Inferior parietal cortex (tissue), 1 donor: ENCODE results near the gene RRP8.

Experiments used
- DNase-seq: peaks from one replicate; pipeline ENCODE4 v3.0.0-alpha.2; 2016; ENCODE audit errors: extremely low spot score

RRP8 gene

GRCh38 chr11:6599881-6600390 is 3.5 kb downstream of the RRP8 start:
- no peak for DNase-seq

GRCh38 chr11:6599449-6599848 is 4.0 kb downstream of the RRP8 start:
- DNase-seq = no peak

DNA sequence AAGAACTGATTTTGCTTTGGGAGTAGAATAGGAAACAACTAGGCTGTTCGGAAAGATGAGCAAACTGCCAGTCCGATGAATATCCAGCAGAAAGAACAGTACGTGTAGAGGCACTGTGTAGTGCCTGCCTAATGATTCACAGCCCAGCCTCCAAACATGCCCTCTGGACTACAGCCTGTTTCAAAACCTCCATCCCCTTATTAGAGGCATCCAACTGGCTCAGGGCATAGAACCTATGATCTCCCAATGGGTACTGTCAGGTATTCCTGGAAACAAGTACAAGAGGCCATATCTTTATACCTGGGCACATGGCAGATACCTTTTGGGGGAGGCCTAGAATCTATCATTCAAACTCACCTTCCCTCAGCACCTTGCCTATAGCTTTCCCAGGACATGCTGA is 4.9 kb downstream of the RRP8 start:
- DNase-seq = no peak

DNA sequence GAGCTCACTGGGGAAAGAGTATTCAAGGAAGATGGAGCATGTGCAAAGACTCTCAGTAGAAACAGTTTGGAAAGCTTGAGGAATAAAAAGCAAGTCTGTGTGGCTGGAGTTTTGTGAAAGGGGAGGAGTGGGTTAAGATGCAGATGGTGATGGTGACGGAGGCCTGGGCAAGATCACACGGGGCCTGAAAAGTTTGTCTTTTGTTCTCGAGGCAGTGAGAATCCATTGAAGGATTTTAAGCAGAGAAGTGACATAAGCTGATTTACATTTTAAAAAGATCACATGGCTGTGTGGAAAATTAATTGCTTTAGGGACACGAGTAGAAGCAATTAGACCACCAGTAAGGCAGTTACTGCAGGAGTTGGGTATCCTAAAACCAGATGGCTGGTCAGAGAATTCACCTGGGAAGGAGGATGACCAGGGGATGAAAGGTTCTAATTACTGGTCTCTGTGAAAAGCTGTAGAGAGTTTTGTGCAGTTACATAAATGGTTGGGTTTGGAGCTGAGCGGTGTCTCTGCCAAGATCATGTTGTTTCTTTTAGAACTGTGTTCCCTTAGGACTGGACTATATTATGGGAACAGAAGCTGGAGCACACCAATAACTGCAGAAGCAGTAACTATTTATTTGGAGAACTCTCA is 7.1 kb downstream of the RRP8 start:
- peak; percentile 67 for DNase-seq

GRCh38 chr11:6594142-6594768 is 9.2 kb downstream of the RRP8 start:
- DNase-seq = no peak

- no peak for DNase-seq
Measured at GRCh38 chr11:6588018-6588417, 15.4 kb downstream of the RRP8 start.

- DNase-seq = no peak
Measured at GRCh38 chr11:6587360-6587953, 16.0 kb downstream of the RRP8 start.

DNA sequence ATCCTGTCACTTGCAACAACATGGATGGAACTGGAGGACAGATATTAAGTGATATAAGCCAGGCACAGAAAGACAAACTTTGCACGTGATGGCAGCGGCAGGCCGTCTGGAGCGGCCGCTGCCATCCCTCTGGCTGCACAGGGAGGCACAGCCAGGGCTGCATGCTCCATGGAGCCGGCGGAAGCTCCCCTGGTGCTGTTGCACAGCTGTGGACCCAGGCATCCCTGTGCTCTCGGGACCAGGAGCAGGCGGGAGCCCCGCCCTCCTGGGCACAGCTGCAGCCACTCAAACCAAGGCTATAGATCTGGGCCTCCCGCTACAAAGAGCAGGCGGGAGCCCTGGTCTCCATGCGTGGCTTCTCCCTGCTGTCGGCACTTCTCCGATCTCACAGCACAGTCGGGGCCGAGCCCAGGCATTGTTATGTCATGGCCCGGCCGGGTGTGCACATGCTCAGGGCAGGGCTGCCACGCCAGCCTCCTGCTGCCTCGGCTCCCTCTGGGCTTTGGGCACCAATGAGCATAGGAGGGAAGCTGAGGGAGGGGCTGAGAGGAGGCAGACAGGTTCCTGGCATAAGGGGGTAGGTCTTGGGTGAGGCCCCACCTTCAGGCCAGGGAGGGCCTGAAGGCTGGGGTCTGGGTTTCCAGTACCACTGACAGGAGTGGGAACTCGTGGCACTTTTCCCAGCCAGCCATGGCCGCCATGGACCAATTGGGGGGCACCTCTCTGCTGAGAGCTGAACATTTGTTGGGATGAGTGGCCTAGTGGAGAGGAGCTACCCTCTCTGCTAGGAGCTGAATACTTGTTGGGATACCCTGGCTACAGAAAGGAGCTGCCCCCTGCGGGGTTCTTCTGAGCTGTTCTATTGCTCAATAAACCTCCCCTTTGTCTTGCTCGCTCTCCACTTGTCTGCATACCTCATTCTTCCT is 16.7 kb downstream of the RRP8 start:
- DNase-seq = no peak

GRCh38 chr11:6584528-6584927 is 18.9 kb downstream of the RRP8 start:
- DNase-seq = no peak

- no peak for DNase-seq
Measured at GRCh38 chr11:6583584-6583983, 19.8 kb downstream of the RRP8 start.

GRCh38 chr11:6579681-6580080 is 23.7 kb downstream of the RRP8 start:
- no peak for DNase-seq

GRCh38 chr11:6578134-6578533 is 25.3 kb downstream of the RRP8 start:
- no peak for DNase-seq

DNA sequence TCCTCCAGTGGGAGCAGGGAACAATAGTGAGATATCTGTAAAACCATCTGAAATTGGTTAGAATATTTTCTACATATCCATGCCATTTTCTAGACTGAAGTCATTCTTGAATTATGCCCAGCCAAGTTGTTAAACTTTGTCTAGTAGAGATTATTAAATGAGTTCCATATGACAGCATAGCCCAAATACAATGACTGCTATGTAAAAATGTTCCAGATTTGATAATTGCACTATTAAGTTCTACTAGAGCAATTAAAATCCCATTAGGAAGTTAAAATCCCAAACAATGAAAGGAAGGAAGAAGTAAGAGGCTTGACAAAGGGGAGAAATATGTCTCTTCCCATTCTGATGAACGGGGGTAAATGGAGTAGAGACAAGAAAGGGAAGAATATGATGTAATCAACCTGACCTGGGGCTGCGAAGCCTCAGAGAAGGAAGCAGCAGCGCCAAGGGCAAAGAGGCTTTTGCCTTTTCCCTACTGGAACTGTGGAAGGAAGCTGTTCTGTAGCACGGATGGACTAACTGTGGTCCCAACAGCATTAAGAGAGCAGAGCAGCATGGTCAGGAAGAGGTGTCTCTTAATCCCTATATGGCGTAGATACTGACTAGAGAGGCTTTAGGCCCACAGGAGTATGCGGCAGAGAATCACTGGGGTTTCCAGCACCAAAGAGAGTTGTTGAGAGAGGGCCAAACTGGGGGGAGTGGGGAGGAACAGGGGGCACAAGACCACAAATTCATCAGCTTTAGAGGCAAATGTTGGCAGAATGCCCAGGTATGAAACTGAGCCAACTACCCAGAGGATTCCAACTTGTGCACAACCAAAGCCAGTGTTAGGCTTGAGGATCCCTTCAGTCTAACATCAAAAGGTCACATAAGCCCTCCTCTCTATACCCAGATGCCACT is 26.7 kb downstream of the RRP8 start:
- peak; percentile 91 for DNase-seq

DNA sequence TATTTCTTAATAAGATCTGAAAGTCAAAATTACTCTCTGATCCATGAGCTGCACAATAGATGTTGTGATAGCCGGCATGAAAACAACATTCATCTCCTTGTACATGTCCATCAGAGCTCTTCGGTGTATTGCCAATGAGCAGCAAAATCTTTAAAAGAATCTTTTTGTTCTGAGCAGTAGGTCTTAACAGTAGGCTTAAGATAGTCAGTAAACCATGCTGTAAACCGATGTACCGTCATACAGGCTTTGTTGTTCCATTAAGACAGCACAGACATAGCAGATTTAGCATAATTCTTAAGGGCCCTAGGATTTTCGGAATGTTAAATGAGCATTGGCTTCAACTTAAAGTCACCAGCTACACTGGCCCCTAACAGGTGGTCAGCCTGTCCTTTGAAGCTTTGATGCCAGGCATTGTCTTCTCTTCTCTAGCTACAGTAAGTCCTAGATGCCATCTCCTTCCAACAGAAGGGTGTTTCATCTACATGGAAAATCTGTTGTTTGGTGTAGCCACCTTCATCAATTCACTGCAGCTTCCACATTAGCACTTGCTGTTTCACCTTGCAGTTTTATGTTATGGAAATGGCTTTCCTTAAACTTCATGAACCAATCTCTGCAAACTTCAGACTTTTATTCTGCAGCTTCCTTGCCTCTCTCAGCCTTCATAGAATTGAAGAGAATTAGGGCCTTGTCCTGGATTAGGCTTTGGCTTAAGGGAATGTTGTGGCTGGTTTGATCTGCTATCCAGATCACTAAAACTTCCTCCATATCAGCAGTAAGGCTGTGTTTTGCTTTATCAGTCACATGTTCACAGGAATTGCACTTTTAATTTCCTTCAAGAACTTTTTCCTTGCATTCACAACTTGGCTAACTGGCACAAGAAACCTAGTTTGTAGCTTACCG is 28.4 kb downstream of the RRP8 start:
- no peak for DNase-seq

DNA sequence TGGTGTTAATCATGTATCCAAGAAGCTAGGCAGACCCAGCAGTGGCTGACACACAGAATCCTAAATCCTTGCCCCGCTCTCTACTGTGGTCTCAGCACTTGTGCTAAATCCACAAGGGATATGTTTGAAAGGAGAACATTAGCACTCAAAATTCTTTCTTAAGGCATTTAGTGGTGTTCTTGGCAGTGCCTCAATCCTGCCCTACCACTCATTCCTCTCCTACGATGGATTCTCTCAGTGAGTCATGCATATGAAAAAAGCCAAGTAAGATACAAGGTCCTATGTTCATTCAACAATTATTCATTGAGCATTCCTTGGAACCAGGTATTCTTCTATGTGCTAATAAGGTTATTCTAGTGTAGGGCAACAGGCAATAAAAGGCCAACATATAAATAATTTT is 31.2 kb downstream of the RRP8 start:
- no peak for DNase-seq

- DNase-seq = no peak
Measured at GRCh38 chr11:6571434-6572008, 31.9 kb downstream of the RRP8 start.

DNA sequence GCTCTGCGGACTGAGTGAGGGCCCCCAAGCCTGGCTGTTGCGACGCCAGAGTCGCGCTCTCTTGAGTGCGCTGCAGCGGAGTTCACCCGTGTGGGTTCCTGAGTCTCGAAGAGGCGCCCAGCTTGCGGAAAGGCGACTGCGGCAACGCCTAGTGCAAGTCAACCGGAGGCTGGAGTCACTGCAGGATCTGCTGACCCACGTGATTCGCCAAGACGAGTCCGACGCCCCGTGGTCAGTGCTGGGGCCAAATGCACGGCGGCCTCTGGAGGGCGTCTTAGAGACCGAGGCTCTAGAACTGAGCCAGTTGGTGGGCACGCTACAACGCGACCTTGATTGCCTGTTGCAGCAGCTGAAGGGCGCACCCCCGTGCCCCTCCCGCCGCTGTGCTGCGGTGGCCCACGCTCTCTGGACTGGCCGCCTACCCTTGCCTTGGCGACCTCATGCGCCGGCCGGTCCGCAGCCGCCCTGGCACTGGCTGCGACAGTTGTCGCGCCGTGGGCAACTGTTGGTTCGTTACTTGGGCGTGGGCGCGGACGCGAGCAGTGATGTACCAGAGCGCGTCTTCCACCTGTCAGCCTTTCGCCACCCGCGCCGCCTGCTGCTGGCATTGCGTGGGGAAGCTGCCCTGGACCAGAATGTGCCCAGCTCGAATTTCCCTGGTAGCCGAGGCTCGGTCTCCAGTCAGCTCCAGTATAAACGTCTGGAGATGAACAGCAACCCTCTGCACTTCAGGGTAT is 32.6 kb downstream of the RRP8 start:
- no peak for DNase-seq

DNA sequence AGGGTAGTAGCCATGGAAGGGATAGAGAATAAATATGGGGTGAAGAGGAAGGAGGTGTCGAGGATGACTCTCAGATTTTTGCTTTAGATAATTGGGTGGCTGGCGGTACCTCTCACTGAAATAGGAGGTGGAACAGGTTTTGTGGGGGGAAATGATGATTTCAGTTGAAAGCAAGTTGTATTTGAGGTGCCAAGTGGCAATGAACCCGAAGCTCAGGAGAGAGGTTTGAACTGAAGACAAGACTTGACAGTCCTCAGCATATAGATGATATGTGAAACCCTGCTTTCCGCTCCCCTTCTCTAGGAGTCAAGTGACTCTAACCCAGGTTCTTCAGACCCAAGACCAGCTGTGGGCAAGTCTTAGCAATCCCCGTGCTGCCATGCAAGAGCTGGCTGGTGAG is 33.7 kb downstream of the RRP8 start:
- DNase-seq = no peak
